ENCODE measurements around the gene ZNF22. TPM values are rescaled to one million over a fixed set of nuclear protein-coding genes. Genes with fewer than 3 reads are reported as not detected.

ZNF22 gene
- total RNA-seq, 4 donors from 2014 or later: 23.4 to 30.2 (median 26.0) TPM

GRCh38 chr10:44974628-44975430 is 25.9 kb upstream of the ZNF22 start:
- peak overlapping the region; percentile 86 to 97 (median 92) for H3K27ac ChIP-seq

DNA sequence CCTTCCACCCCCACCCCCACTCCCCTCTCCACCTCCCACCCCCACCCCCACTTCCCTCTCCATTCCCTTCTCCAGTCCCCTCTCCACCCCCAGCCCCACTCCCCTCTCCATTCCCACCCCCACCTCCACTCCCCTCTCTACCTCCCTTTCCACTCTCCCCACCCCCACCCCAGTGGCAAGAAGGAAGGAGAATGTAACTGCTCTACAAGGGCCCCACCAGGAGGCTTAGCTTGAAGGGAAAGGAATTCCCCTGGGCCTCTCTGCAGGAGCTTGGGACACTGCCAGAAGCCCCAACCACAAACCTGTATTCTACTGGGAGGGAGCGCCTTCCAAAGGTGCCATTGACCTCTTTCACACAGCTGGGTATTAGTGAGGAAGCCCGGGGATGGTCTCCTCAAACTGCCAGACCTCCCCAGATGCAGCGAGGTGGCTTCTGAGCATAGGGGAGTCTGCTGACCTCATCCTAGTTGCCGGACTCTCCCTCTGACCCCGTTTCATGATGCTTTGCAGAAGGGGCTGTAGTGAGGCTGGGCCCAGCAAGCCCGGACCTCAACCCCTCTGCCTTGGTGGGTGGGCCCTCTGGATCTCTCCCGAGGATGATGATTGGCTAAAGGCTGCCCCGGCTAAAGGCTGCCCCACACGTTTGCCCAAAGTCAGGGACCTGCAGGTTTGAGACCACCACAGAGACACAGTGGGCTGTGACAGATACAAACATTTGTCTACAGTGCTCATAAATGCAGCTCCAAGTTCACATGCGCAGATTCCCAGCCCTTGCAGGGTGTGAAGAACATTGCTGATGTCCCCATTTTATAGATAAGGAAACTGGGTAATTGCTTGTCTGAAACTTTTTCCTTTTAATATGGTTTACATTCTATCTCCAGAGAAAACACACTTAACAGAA is 25.0 kb upstream of the ZNF22 start:
- peak in 1 of 2 donors; percentile 73 for DNase-seq (ENCODE audit: low spot score in 2 of 2)
- H3K36me3 ChIP-seq: peaks cover 0 to 48% (median 6%) of the 10 kb centered on the region in 3 donors
- WGBS, 2 donors: 24 to 37% methylated on average over 5 to 9 of the region's 10 CpGs
- peak overlapping the region; percentile 86 to 97 (median 92) for H3K27ac ChIP-seq
- H3K9me3 ChIP-seq: no peaks in the 10 kb centered on the region
- H3K4me1 ChIP-seq: peaks cover 3 to 76% (median 54%) of the 10 kb centered on the region in 4 donors
- TF ChIP-seq EP300 (IDR thresholded peaks at IDR 0.05) (peak in 1 of 2 donors; percentile 80), CTCF (IDR thresholded peaks at IDR 0.05) (peak in 1 of 5 experiments; percentile 15), POLR2A (IDR thresholded peaks at IDR 0.05) (peak; percentile 2 to 20)
- peak overlapping the region; percentile 47 to 70 (median 56) for H3K4me3 ChIP-seq
- no peaks in the 10 kb centered on the region for H3K27me3 ChIP-seq

More at GRCh38 chr10:44974628-44975430, 25.9 kb upstream of the ZNF22 start:
- 5 to 6% methylated on average over 45 to 46 of the region's 46 CpGs for WGBS, 2 donors
- no peaks in the 10 kb centered on the region for H3K9me3 ChIP-seq
- DNase-seq (ENCODE audit: low spot score in 2 of 2): peak; percentile 67 to 74
- H3K36me3 ChIP-seq: peaks cover 0 to 56% (median 6%) of the 10 kb centered on the region in 3 donors
- peak overlapping the region; percentile 24 to 70 (median 48) for H3K4me3 ChIP-seq
- peaks cover 3 to 74% (median 46%) of the 10 kb centered on the region in 4 donors for H3K4me1 ChIP-seq
- TF ChIP-seq EP300 (IDR thresholded peaks at IDR 0.05) (peak in 1 of 2 donors; percentile 84), POLR2A (IDR thresholded peaks at IDR 0.05) (peak in 1 of 2 donors; percentile 45), CTCF (IDR thresholded peaks at IDR 0.05) (peak; percentile 98 to 99 (median 99))
- no peaks in the 10 kb centered on the region for H3K27me3 ChIP-seq

- 63 to 69% methylated on average over 7 to 9 of the region's 9 CpGs for WGBS, 2 donors
- TF ChIP-seq POLR2A (IDR thresholded peaks at IDR 0.05) (peak in 1 of 2 donors; percentile 19), CTCF (IDR thresholded peaks at IDR 0.05) (no peak), EP300 (IDR thresholded peaks at IDR 0.05) (peak in 1 of 2 donors; percentile 76)
- Histone ChIP-seq H3K9me3 (no peaks in the 10 kb centered on the region), H3K4me3 (peak overlapping the region; percentile 47 to 70 (median 56)), H3K4me1 (peaks cover 3 to 77% (median 62%) of the 10 kb centered on the region in 4 donors), H3K27ac (peak overlapping the region; percentile 86 to 97 (median 92)), H3K36me3 (peaks cover 0 to 39% (median 6%) of the 10 kb centered on the region in 3 donors), H3K27me3 (no peaks in the 10 kb centered on the region)
- DNase-seq (ENCODE audit: low spot score in 2 of 2): no peak
Measured at GRCh38 chr10:44976352-44977198, 24.1 kb upstream of the ZNF22 start.

- Histone ChIP-seq H3K27ac (peak overlapping the region; percentile 86 to 97 (median 92)), H3K27me3 (no peaks in the 10 kb centered on the region), H3K4me3 (peak overlapping the region; percentile 47 to 70 (median 56)), H3K9me3 (no peaks in the 10 kb centered on the region), H3K4me1 (peaks cover 3 to 80% (median 71%) of the 10 kb centered on the region in 4 donors), H3K36me3 (peaks cover 0 to 37% (median 6%) of the 10 kb centered on the region in 3 donors)
- TF ChIP-seq EP300 (IDR thresholded peaks at IDR 0.05): peak in 1 of 2 donors; percentile 50
- TF ChIP-seq POLR2A (IDR thresholded peaks at IDR 0.05): peak in 1 of 2 donors; percentile 24
- no peak for TF ChIP-seq CTCF (IDR thresholded peaks at IDR 0.05)
- WGBS, 2 donors: 43 to 44% methylated on average over 19 to 24 of the region's 25 CpGs
- DNase-seq (ENCODE audit: low spot score in 2 of 2): no peak
Measured at GRCh38 chr10:44977287-44978212, 23.2 kb upstream of the ZNF22 start.
